ENCODE measurements around the gene C1QA.

DNA sequence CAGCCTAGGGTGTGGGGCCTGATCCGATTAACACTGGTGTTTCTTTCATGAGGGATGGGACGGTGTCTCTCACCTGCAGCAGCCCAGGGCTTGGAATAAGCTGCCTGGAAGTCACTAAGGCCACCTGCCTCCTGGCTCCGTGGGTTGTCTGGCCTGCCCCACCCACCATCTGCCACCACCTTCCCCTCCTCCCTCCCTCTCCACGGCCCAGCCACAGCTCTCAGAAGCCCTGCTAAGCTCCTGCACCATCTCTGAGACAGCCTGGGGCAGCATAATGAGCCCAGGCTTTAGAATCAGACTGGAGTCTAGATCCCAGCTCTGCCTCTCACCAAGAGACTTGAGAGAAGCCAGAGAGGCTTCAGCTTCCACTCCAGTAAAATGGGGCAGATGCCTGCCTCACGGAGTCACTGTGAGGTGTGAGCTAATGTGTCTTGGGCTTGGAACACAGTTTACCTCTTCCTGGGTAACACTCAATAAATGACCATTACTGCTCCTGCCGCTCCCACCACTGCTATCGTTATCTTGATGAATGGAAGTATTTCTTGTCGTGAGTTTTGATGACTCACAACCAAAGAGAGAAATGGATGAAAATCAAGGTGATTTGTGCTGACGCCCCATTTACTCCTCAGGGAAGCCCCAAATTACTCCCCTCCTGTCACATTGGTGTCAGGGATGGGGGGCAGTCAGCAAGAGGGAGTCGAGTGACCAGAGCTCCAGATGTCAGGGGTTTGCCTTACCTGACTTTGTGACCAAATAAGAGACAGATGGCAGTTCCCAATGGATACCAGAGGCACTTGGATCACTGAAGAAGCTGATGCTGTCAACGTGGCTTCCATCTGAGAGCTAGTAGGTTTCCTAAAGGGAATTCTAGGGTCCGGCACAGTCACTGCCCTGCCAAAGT is 23.5 kb upstream of the C1QA start:
- no peak for TF ChIP-seq POLR2A (IDR thresholded peaks at IDR 0.05)
- TF ChIP-seq, protein P1, sequence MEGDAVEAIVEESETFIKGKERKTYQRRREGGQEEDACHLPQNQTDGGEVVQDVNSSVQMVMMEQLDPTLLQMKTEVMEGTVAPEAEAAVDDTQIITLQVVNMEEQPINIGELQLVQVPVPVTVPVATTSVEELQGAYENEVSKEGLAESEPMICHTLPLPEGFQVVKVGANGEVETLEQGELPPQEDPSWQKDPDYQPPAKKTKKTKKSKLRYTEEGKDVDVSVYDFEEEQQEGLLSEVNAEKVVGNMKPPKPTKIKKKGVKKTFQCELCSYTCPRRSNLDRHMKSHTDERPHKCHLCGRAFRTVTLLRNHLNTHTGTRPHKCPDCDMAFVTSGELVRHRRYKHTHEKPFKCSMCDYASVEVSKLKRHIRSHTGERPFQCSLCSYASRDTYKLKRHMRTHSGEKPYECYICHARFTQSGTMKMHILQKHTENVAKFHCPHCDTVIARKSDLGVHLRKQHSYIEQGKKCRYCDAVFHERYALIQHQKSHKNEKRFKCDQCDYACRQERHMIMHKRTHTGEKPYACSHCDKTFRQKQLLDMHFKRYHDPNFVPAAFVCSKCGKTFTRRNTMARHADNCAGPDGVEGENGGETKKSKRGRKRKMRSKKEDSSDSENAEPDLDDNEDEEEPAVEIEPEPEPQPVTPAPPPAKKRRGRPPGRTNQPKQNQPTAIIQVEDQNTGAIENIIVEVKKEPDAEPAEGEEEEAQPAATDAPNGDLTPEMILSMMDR (IDR thresholded peaks at IDR 0.05), result no peak
